Measurements from ENCODE around the gene ABCC1.

DNA sequence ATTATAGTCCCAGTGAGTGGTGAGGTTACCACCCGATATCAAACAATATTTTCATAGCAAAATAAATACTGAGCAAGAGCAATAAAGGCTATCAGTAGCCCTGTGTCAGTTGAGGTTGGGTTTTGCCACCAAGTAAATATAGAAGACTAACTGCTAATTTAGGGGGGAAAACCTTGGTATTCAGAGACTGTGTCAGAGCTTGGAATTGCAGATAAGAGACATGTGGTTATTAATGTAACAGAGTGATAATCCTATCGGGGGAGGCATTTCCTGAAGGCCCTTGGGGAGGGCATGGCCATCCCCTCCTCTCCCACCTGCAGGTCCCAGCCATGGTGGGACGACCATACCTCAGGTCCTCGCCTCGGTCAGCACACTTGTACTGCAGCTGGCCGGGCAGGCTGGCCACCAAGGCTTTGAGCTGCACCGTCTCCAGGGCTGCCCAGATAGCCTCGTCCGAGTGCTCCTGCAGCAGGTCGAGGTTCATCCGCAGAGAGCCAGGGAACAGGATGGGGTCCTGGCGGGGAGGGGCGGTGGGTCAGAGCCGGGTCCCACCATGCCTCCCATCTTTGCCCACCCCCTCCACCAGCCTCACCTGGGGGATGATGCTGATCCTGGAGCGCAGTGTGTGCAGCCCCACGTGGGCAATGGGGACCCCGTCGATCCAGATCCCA lies 205.0 kb downstream of the ABCC1 start:
- TF ChIP-seq NR1H2 (CRISPR knock-in tag; IDR thresholded peaks at IDR 0.05) (no peak), ZNF121 (CRISPR knock-in tag; IDR thresholded peaks at IDR 0.05) (no peak)
- TF ChIP-seq, protein P1, sequence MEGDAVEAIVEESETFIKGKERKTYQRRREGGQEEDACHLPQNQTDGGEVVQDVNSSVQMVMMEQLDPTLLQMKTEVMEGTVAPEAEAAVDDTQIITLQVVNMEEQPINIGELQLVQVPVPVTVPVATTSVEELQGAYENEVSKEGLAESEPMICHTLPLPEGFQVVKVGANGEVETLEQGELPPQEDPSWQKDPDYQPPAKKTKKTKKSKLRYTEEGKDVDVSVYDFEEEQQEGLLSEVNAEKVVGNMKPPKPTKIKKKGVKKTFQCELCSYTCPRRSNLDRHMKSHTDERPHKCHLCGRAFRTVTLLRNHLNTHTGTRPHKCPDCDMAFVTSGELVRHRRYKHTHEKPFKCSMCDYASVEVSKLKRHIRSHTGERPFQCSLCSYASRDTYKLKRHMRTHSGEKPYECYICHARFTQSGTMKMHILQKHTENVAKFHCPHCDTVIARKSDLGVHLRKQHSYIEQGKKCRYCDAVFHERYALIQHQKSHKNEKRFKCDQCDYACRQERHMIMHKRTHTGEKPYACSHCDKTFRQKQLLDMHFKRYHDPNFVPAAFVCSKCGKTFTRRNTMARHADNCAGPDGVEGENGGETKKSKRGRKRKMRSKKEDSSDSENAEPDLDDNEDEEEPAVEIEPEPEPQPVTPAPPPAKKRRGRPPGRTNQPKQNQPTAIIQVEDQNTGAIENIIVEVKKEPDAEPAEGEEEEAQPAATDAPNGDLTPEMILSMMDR (IDR thresholded peaks at IDR 0.05) = no peak
- TF ChIP-seq, protein P2, sequence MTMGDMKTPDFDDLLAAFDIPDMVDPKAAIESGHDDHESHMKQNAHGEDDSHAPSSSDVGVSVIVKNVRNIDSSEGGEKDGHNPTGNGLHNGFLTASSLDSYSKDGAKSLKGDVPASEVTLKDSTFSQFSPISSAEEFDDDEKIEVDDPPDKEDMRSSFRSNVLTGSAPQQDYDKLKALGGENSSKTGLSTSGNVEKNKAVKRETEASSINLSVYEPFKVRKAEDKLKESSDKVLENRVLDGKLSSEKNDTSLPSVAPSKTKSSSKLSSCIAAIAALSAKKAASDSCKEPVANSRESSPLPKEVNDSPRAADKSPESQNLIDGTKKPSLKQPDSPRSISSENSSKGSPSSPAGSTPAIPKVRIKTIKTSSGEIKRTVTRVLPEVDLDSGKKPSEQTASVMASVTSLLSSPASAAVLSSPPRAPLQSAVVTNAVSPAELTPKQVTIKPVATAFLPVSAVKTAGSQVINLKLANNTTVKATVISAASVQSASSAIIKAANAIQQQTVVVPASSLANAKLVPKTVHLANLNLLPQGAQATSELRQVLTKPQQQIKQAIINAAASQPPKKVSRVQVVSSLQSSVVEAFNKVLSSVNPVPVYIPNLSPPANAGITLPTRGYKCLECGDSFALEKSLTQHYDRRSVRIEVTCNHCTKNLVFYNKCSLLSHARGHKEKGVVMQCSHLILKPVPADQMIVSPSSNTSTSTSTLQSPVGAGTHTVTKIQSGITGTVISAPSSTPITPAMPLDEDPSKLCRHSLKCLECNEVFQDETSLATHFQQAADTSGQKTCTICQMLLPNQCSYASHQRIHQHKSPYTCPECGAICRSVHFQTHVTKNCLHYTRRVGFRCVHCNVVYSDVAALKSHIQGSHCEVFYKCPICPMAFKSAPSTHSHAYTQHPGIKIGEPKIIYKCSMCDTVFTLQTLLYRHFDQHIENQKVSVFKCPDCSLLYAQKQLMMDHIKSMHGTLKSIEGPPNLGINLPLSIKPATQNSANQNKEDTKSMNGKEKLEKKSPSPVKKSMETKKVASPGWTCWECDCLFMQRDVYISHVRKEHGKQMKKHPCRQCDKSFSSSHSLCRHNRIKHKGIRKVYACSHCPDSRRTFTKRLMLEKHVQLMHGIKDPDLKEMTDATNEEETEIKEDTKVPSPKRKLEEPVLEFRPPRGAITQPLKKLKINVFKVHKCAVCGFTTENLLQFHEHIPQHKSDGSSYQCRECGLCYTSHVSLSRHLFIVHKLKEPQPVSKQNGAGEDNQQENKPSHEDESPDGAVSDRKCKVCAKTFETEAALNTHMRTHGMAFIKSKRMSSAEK (CRISPR knock-in tag; IDR thresholded peaks at IDR 0.05; ENCODE audit: borderline replicate concordance) = no peak
- TF ChIP-seq, protein P3, sequence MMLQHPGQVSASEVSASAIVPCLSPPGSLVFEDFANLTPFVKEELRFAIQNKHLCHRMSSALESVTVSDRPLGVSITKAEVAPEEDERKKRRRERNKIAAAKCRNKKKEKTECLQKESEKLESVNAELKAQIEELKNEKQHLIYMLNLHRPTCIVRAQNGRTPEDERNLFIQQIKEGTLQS (CRISPR knock-in tag; conservative IDR thresholded peaks at IDR 0.05) = no peak
- TF ChIP-seq, protein P4, sequence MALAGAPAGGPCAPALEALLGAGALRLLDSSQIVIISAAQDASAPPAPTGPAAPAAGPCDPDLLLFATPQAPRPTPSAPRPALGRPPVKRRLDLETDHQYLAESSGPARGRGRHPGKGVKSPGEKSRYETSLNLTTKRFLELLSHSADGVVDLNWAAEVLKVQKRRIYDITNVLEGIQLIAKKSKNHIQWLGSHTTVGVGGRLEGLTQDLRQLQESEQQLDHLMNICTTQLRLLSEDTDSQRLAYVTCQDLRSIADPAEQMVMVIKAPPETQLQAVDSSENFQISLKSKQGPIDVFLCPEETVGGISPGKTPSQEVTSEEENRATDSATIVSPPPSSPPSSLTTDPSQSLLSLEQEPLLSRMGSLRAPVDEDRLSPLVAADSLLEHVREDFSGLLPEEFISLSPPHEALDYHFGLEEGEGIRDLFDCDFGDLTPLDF (CRISPR knock-in tag; IDR thresholded peaks at IDR 0.05) = no peak
- TF ChIP-seq, protein P5, sequence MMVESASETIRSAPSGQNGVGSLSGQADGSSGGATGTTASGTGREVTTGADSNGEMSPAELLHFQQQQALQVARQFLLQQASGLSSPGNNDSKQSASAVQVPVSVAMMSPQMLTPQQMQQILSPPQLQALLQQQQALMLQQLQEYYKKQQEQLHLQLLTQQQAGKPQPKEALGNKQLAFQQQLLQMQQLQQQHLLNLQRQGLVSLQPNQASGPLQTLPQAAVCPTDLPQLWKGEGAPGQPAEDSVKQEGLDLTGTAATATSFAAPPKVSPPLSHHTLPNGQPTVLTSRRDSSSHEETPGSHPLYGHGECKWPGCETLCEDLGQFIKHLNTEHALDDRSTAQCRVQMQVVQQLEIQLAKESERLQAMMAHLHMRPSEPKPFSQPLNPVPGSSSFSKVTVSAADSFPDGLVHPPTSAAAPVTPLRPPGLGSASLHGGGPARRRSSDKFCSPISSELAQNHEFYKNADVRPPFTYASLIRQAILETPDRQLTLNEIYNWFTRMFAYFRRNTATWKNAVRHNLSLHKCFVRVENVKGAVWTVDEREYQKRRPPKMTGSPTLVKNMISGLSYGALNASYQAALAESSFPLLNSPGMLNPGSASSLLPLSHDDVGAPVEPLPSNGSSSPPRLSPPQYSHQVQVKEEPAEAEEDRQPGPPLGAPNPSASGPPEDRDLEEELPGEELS (CRISPR knock-in tag; IDR thresholded peaks at IDR 0.05) = no peak

Measured in WTC11 (cell line).